IMR-90 (cell line): ENCODE data around the gene GRAMD1A. TPM values are rescaled to one million over a fixed set of nuclear protein-coding genes. Genes with fewer than 3 reads are reported as not detected.

Source experiments
- ATAC-seq: fragments of 200-7000 bp; cut with Tn5 transposase; 2 replicates; pipeline ENCODE4 v1.9.1; 2020; ENCODE audit warnings: low read depth, mild to moderate bottlenecking, moderate library complexity
- BruUV-seq: library from RNA; stranded (reverse); fragments of 400-500 nt; replicated peaks from 2 replicates; lab custom pipeline; 2021; lab: Mats Ljungman, UMichigan
- CTCF ChIA-PET: fragments of 300-600 bp; formaldehyde crosslinking; extraction: SDS; loops from one replicate; lab custom pipeline; 2021; ENCODE audit warnings: antibody characterized with exemption; lab: Yijun Ruan, JAX
- POLR2A ChIA-PET: fragments of 300-600 bp; sonication (Branson Sonifier 250); formaldehyde crosslinking; loops from one replicate; lab custom pipeline; 2022; ENCODE audit warnings: antibody characterized with exemption; ENCODE audit not compliant: unreplicated experiment; lab: Charles Lee
- DNase-seq: peaks from one replicate; pipeline ENCODE4 v3.0.0; 2013
- H2AFZ ChIP-seq: replicated peaks from 2 replicates; pipeline ENCODE3; 2013; ENCODE audit warnings: low read length, mild to moderate bottlenecking; ENCODE audit not compliant: poor library complexity
- H2AK5ac ChIP-seq: 2 replicates; pipeline ENCODE4 v1.6.1; 2013; ENCODE audit warnings: low read depth, low read length, inconsistent platforms
- H2AK9ac ChIP-seq: replicated peaks from 2 replicates; pipeline ENCODE3; 2013; ENCODE audit warnings: mild to moderate bottlenecking, low read depth, low read length, moderate library complexity; ENCODE audit not compliant: poor library complexity
- H2BK120ac ChIP-seq: 2 replicates; pipeline ENCODE4 v1.6.1; 2013; ENCODE audit warnings: low read depth, low read length, inconsistent platforms
- H2BK15ac ChIP-seq: 3 replicates; pipeline ENCODE4 v1.6.1; 2013; ENCODE audit warnings: low read depth, low read length, inconsistent platforms
- H2BK20ac ChIP-seq: 2 replicates; pipeline ENCODE4 v1.6.1; 2013; ENCODE audit warnings: low read depth, mild to moderate bottlenecking, inconsistent platforms, low read length, moderate library complexity
- H2BK5ac ChIP-seq: 2 replicates; pipeline ENCODE4 v1.6.1; 2013; ENCODE audit warnings: mild to moderate bottlenecking, low read depth, low read length, inconsistent platforms; ENCODE audit not compliant: poor library complexity, severe bottlenecking
- H3K14ac ChIP-seq: replicated peaks from 2 replicates; pipeline ENCODE4 v1.6.1; 2013; ENCODE audit warnings: low read depth, low read length, inconsistent platforms
- H3K18ac ChIP-seq: 2 replicates; pipeline ENCODE4 v1.6.1; 2013; ENCODE audit warnings: low read depth, low read length, control low read depth
- H3K23ac ChIP-seq: 2 replicates; pipeline ENCODE4 v1.6.1; 2013; ENCODE audit warnings: low read depth, low read length, inconsistent platforms
- H3K27ac ChIP-seq: 2 replicates; pipeline ENCODE4 v1.5.1; 2013; ENCODE audit warnings: mild to moderate bottlenecking, control low read depth, low read length; ENCODE audit not compliant: insufficient read depth
- H3K27me3 ChIP-seq: 2 replicates; pipeline ENCODE4 v1.6.1; 2013; ENCODE audit warnings: low read length; ENCODE audit not compliant: control insufficient read depth, insufficient read depth
- H3K36me3 ChIP-seq: 2 replicates; pipeline ENCODE4 v1.6.1; 2013; ENCODE audit warnings: low read length, mixed read lengths; ENCODE audit not compliant: control insufficient read depth, insufficient read depth
- H3K4ac ChIP-seq: 2 replicates; pipeline ENCODE4 v1.6.1; 2013; ENCODE audit warnings: low read depth, low read length, inconsistent platforms
- H3K4me1 ChIP-seq: 2 replicates; pipeline ENCODE4 v1.6.1; 2013; ENCODE audit warnings: low read length, mixed read lengths; ENCODE audit not compliant: control insufficient read depth, insufficient read depth
- H3K4me2 ChIP-seq: 2 replicates; pipeline ENCODE4 v1.6.1; 2013; ENCODE audit warnings: low read depth, mild to moderate bottlenecking, control low read depth, low read length, moderate library complexity
- H3K4me3 ChIP-seq: 2 replicates; pipeline ENCODE4 v1.5.1; 2013; ENCODE audit warnings: low read depth, mild to moderate bottlenecking, control low read depth, low read length, moderate library complexity; ENCODE audit not compliant: insufficient read depth
- H3K56ac ChIP-seq: 2 replicates; pipeline ENCODE4 v1.6.1; 2013; ENCODE audit warnings: low read length, inconsistent platforms; ENCODE audit not compliant: insufficient read depth; ENCODE audit errors: extremely low read depth
- H3K79me1 ChIP-seq, 2 experiments: 2 replicates each; pipeline ENCODE4 v1.6.1; 2013; ENCODE audit warnings: low read length in 2 of 2, inconsistent platforms in 1 of 2, low read depth in 1 of 2
- H3K9ac ChIP-seq: 2 replicates; pipeline ENCODE4 v1.6.1; 2013; ENCODE audit warnings: low read depth, low read length, control low read depth
- H3K9me1 ChIP-seq: 2 replicates; pipeline ENCODE4 v1.6.1; 2013; ENCODE audit warnings: low read length, inconsistent platforms; ENCODE audit not compliant: insufficient read depth
- H3K9me3 ChIP-seq: 2 replicates; pipeline ENCODE4 v1.6.1; 2013; ENCODE audit warnings: low read length; ENCODE audit not compliant: control insufficient read depth, insufficient read depth
- H4K20me1 ChIP-seq: 2 replicates; pipeline ENCODE4 v1.6.1; 2013; ENCODE audit warnings: low read length, inconsistent platforms; ENCODE audit not compliant: insufficient read depth
- H4K5ac ChIP-seq: 2 replicates; pipeline ENCODE4 v1.6.1; 2013; ENCODE audit warnings: mild to moderate bottlenecking, low read depth, low read length, control low read depth
- H4K8ac ChIP-seq, 2 experiments: 2 replicates each; pipeline ENCODE4 v1.6.1; 2013; ENCODE audit warnings: low read depth in 2 of 2, low read length in 2 of 2, control low read depth in 1 of 2, inconsistent platforms in 1 of 2
- H4K91ac ChIP-seq: 2 replicates; pipeline ENCODE4 v1.6.1; 2013; ENCODE audit warnings: low read depth, low read length, inconsistent platforms; ENCODE audit not compliant: insufficient read depth
- BHLHE40 ChIP-seq: fragments of 150-350 bp; IDR thresholded peaks from 2 replicates; pipeline ENCODE4 v1.6.1; 2016; ENCODE audit warnings: mild to moderate bottlenecking, low read depth, low read length
- CEBPB ChIP-seq: IDR thresholded peaks from 2 replicates; pipeline ENCODE4 v1.6.1; 2012; ENCODE audit warnings: low read depth, low read length, improper control_type of control experiment
- CHD1 ChIP-seq: IDR thresholded peaks from 2 replicates; pipeline ENCODE4 v1.6.1; 2012; ENCODE audit warnings: low read depth, low read length, improper control_type of control experiment
- CTCF ChIP-seq: conservative IDR thresholded peaks from 2 replicates; pipeline ENCODE4 v1.5.1; 2012; ENCODE audit warnings: mild to moderate bottlenecking, low read depth, low read length, improper control_type of control experiment
- ELK1 ChIP-seq: fragments of 150-350 bp; IDR thresholded peaks from 2 replicates; pipeline ENCODE4 v1.6.1; 2016; ENCODE audit warnings: low read depth, mild to moderate bottlenecking, low read length, moderate library complexity, borderline replicate concordance
- FOS ChIP-seq: fragments of 150-350 bp; IDR thresholded peaks from 2 replicates; pipeline ENCODE4 v1.6.1; 2016; ENCODE audit warnings: low read depth, low read length
- MAFK ChIP-seq: IDR thresholded peaks from 2 replicates; pipeline ENCODE4 v1.6.1; 2012; ENCODE audit warnings: low read depth, low read length, improper control_type of control experiment
- MAZ ChIP-seq: IDR thresholded peaks from 2 replicates; pipeline ENCODE4 v1.6.1; 2012; ENCODE audit warnings: low read depth, mild to moderate bottlenecking, low read length, improper control_type of control experiment, moderate library complexity, borderline replicate concordance
- MXI1 ChIP-seq: IDR thresholded peaks from 2 replicates; pipeline ENCODE4 v1.6.1; 2012; ENCODE audit warnings: low read depth, mild to moderate bottlenecking, low read length, moderate library complexity, borderline replicate concordance
- NFE2L2 ChIP-seq: fragments of 150-350 bp; IDR thresholded peaks from 2 replicates; pipeline ENCODE4 v1.6.1; 2016; ENCODE audit warnings: low read depth, mild to moderate bottlenecking, low read length
- POLR2A ChIP-seq: IDR thresholded peaks from 2 replicates; pipeline ENCODE4 v1.6.1; 2012; ENCODE audit warnings: mild to moderate bottlenecking, low read depth, low read length
- RAD21 ChIP-seq: IDR thresholded peaks from 2 replicates; pipeline ENCODE4 v1.6.1; 2012; ENCODE audit warnings: low read length, improper control_type of control experiment
- RCOR1 ChIP-seq: IDR thresholded peaks from 2 replicates; pipeline ENCODE4 v1.6.1; 2012; ENCODE audit warnings: mild to moderate bottlenecking, low read length, improper control_type of control experiment; ENCODE audit not compliant: insufficient replicate concordance
- RFX5 ChIP-seq: IDR thresholded peaks from 2 replicates; pipeline ENCODE4 v1.8.0; 2012; ENCODE audit warnings: low read depth, mild to moderate bottlenecking, low read length, moderate library complexity
- SMC3 ChIP-seq: fragments of 150-350 bp; IDR thresholded peaks from 2 replicates; pipeline ENCODE4 v1.6.1; 2016; ENCODE audit warnings: low read depth, mild to moderate bottlenecking, antibody characterized with exemption, low read length, moderate library complexity
- WGBS, 2 experiments: methylation state at CpG; one replicate each; pipeline versions ENCODE4 v1.1.5 to v1.1.7; 2013; ENCODE audit warnings: missing lambda C conversion rate in 2 of 2; ENCODE audit not compliant: insufficient read length in 1 of 2; ENCODE audit errors: extremely low coverage in 2 of 2; 5-methylcytosine and 5-hydroxymethylcytosine counted together
- dilution Hi-C: fragments of 300-500 bp; cut with HindIII; formaldehyde crosslinking; loops from one replicate; pipeline ENCODE4 v1.14.3; 2018; ENCODE audit warnings: low sequenced_read_pairs; ENCODE audit not compliant: unreplicated experiment
- in situ Hi-C: fragments of 300-500 bp; cut with MboI; formaldehyde crosslinking; loops from 3 replicates; pipeline ENCODE4 v1.14.3; 2019; ENCODE audit warnings: low sequenced_read_pairs, inconsistent platforms, mixed read lengths
- intact Hi-C: fragments of 100-400 bp; cut with micrococcal nuclease; formaldehyde crosslinking; loops from 2 replicates; pipeline ENCODE4 v1.10.0; 2022
- polyA plus RNA-seq, 3 experiments: library from polyadenylated mRNA; depleted of rRNA; stranded (reverse); fragments of >200 nt; gene quantifications; 2 replicates each; pipeline ENCODE4 v1.2.3, GENCODE V29; 2012; ENCODE audit warnings: low replicate concordance in 1 of 3
- total RNA-seq: library from RNA; depleted of rRNA; stranded (reverse); fragments of >200 nt; gene quantifications from 2 replicates; pipeline ENCODE4 v1.2.3, GENCODE V29; 2012
- TF ChIP-seq, protein P1 (sequence below): fragments of 150-350 bp; IDR thresholded peaks from 2 replicates; pipeline ENCODE4 v1.6.1; 2017; ENCODE audit warnings: mild to moderate bottlenecking, antibody characterized with exemption, low read length, low read depth

Gene GRAMD1A
- total and polyA plus RNA-seq, 2 of the 4 experiments (the other 2 are of a cell fraction), result 11.1 to 63.0 TPM

- no CpG with 5 or more reads among the region's 6 CpGs for WGBS, 2 experiments
- CTCF ChIA-PET, result no interaction called here
Observed at GRCh38 chr19:34967551-34967950, 32.6 kb upstream of the GRAMD1A start.

More at GRCh38 chr19:34967551-34967950, 32.6 kb upstream of the GRAMD1A start:
- Histone ChIP-seq H2AFZ (no peak overlapping the region), H2BK15ac (no peak overlapping the region), H3K27me3 (peaks cover 8% of the 10 kb centered on the region), H3K18ac (no peak overlapping the region), H3K9me1 (peaks cover 4% of the 10 kb centered on the region; the same call in 1 of the 2 replicates), H3K79me1 (peaks cover 9 to 12% of the 10 kb centered on the region in 2 experiments), H4K8ac (no peak overlapping the region), H3K23ac (no peak overlapping the region), H3K9ac (no peak overlapping the region), H3K27ac (no peak overlapping the region), H4K20me1 (no peaks in the 10 kb centered on the region), H2AK5ac (no peak overlapping the region), H2BK5ac (no peak overlapping the region), H3K4me3 (no peak overlapping the region), H3K56ac (no peak overlapping the region), H2BK120ac (no peak overlapping the region), H2AK9ac (no peak overlapping the region), H4K91ac (no peak overlapping the region), H2BK20ac (no peak overlapping the region), H3K14ac (no peak overlapping the region), H3K4ac (no peak overlapping the region), H3K4me1 (0 out of 2 replicates have a peak, but pooled peaks cover 2% of the 10 kb centered on the region), H3K36me3 (no peaks in the 10 kb centered on the region), H3K4me2 (no peak overlapping the region), H3K9me3 (peaks cover 10% of the 10 kb centered on the region), H4K5ac (no peak overlapping the region)
- ATAC-seq, result no peak
- in situ Hi-C loops, result no loop called here
- dilution Hi-C loops, result no loop called here
- no TSS peak for BruUV-seq
- POLR2A ChIA-PET, result no interaction called here
- TF ChIP-seq RCOR1 (no peak), CHD1 (no peak), RFX5 (no peak), MAZ (no peak), ELK1 (no peak), MAFK (no peak), POLR2A (no peak), CEBPB (no peak), SMC3 (no peak), FOS (no peak), NFE2L2 (no peak), MXI1 (no peak), BHLHE40 (no peak), CTCF (no peak), RAD21 (no peak)
- TF ChIP-seq, protein P1, sequence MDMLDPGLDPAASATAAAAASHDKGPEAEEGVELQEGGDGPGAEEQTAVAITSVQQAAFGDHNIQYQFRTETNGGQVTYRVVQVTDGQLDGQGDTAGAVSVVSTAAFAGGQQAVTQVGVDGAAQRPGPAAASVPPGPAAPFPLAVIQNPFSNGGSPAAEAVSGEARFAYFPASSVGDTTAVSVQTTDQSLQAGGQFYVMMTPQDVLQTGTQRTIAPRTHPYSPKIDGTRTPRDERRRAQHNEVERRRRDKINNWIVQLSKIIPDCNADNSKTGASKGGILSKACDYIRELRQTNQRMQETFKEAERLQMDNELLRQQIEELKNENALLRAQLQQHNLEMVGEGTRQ, result no peak
- intact Hi-C loops, result no loop called here
- DNase-seq, result no peak
